ENCODE results near the gene GALNS. TPM values are rescaled to one million over a fixed set of nuclear protein-coding genes. Genes with fewer than 3 reads are reported as not detected.
"Not testable (repeated sequence)": the region's sequence is repeated elsewhere in the genome, so short reads cannot be mapped to it uniquely, and the experiment has no call there.

GALNS gene
- total RNA-seq, 1 donor from 2014 or later = 18.3 TPM

GRCh38 chr16:88894681-88895300 lies 38.0 kb upstream of the GALNS start:
- no peak for TF ChIP-seq CTCF (conservative IDR thresholded peaks at IDR 0.05; ENCODE audit: low read depth, low read length)
- DNase-seq (ENCODE audit: low read depth) = no peak
- no peak overlapping the region for H3K4me3 ChIP-seq (ENCODE audit: low read depth, low read length)

GRCh38 chr16:88894266-88894665 lies 37.5 kb upstream of the GALNS start:
- not testable (repeated sequence) for DNase-seq (ENCODE audit: low read depth); H3K4me3 ChIP-seq (ENCODE audit: low read depth, low read length)

GRCh38 chr16:88893127-88893968 lies 36.6 kb upstream of the GALNS start:
- no peak for DNase-seq (ENCODE audit: low read depth)
- no peak overlapping the region for H3K4me3 ChIP-seq (ENCODE audit: low read depth, low read length)
- no peak for TF ChIP-seq CTCF (conservative IDR thresholded peaks at IDR 0.05; ENCODE audit: low read depth, low read length)

- no peak overlapping the region for H3K4me3 ChIP-seq (ENCODE audit: low read depth, low read length)
- no peak for TF ChIP-seq CTCF (conservative IDR thresholded peaks at IDR 0.05; ENCODE audit: low read depth, low read length)
- DNase-seq (ENCODE audit: low read depth) = no peak
Measured at GRCh38 chr16:88892065-88892464, 35.3 kb upstream of the GALNS start.

GRCh38 chr16:88891083-88891482 lies 34.3 kb upstream of the GALNS start:
- no peak overlapping the region for H3K4me3 ChIP-seq (ENCODE audit: low read depth, low read length)
- no peak for TF ChIP-seq CTCF (conservative IDR thresholded peaks at IDR 0.05; ENCODE audit: low read depth, low read length)

GRCh38 chr16:88889702-88890352 lies 33.1 kb upstream of the GALNS start:
- DNase-seq (ENCODE audit: low read depth); H3K4me3 ChIP-seq (ENCODE audit: low read depth, low read length): not testable (repeated sequence)

More at GRCh38 chr16:88891083-88891482, 34.3 kb upstream of the GALNS start:
- no peak for DNase-seq (ENCODE audit: low read depth)

- TF ChIP-seq CTCF (conservative IDR thresholded peaks at IDR 0.05; ENCODE audit: low read depth, low read length) = no peak
- no peak overlapping the region for H3K4me3 ChIP-seq (ENCODE audit: low read depth, low read length)
- DNase-seq (ENCODE audit: low read depth) = no peak
Measured at GRCh38 chr16:88888461-88889387, 32.0 kb upstream of the GALNS start.

Data from epithelial cell of proximal tubule (primary cell).